GM12864 (cell line): Measurements from ENCODE around the gene NDP.
"Not testable (repeated sequence)": the region's sequence is repeated elsewhere in the genome, so short reads cannot be mapped to it uniquely, and the experiment has no call there.

Experiments
- DNase-seq: peaks from one replicate; pipeline ENCODE4 v3.0.0-alpha.2; 2011; ENCODE audit warnings: low read depth
- H3K4me3 ChIP-seq: 2 replicates; pipeline ENCODE4 v1.5.1; 2011; ENCODE audit warnings: mild to moderate bottlenecking, low read depth, low read length, control low read depth
- TF ChIP-seq, protein P1 (sequence below): IDR thresholded peaks from 2 replicates; pipeline ENCODE4 v1.5.1; 2011; ENCODE audit warnings: low read depth, mild to moderate bottlenecking, moderate library complexity, low read length, control low read depth, inconsistent platforms; ENCODE audit errors: missing control alignments

The NDP gene

DNA sequence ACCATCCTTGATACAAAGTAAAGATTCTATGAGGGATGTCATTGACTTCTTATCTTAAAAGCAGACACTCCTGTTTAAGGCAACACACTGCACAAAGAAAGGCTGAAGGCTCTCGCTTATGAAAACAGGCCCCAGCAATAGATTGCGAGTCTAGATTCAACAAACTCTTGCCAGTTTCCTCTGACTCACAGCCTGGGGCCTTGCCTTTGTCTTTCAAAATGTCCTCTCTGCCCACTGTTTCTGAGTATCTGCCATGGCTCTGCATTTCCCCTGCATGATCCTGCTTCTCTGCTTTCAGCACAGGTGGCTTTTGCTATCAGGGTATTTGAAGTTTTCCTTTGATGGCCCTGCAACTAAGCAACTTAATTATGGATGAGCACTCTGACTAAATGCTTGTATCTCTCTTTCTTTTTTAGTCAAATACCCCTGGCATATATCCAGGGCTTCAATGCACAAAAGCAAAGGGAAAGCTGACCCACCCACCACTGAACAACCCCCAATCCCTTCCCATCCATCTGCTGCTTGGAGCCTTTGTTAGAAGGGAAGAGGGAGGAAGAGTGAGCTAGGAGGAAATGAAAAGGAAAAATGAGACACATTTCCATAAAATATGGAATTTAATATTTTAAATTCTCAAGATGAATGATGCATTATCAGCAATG is 32.2 kb downstream of the NDP start:
- TF ChIP-seq, protein P1, sequence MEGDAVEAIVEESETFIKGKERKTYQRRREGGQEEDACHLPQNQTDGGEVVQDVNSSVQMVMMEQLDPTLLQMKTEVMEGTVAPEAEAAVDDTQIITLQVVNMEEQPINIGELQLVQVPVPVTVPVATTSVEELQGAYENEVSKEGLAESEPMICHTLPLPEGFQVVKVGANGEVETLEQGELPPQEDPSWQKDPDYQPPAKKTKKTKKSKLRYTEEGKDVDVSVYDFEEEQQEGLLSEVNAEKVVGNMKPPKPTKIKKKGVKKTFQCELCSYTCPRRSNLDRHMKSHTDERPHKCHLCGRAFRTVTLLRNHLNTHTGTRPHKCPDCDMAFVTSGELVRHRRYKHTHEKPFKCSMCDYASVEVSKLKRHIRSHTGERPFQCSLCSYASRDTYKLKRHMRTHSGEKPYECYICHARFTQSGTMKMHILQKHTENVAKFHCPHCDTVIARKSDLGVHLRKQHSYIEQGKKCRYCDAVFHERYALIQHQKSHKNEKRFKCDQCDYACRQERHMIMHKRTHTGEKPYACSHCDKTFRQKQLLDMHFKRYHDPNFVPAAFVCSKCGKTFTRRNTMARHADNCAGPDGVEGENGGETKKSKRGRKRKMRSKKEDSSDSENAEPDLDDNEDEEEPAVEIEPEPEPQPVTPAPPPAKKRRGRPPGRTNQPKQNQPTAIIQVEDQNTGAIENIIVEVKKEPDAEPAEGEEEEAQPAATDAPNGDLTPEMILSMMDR, result no peak
- no peak overlapping the region for H3K4me3 ChIP-seq
- DNase-seq, result no peak

- TF ChIP-seq, protein P1, result no peak
- no peak for DNase-seq
- H3K4me3 ChIP-seq, result no peak overlapping the region
These were observed 33.8 kb downstream of the NDP start for GRCh38 chrX:43939187-43939926.

DNA sequence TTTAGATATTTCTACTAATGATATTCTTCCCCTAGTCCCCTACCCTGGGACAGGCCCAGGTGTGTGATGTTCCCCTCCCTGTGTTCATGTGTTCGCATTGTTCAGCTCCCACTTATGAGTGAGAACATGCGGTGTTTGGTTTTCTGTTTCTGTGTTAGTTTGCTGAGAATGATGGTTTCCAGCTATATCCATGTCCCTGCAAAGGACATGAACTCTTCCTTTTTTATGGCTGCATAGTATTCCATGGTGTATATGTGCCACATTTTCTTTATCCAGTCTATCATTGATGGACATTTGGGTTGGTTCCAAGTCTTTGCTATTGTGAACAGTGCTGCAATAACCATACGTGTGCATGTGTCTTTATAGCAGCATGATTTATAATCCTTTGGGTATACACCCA is 51.2 kb downstream of the NDP start:
- not testable (repeated sequence) for DNase-seq

GRCh38 chrX:43910772-43911171 is 62.4 kb downstream of the NDP start:
- not testable (repeated sequence) for DNase-seq, H3K4me3 ChIP-seq

More for the DNA sequence above, 51.2 kb downstream of the NDP start:
- H3K4me3 ChIP-seq, result not testable (repeated sequence)

- TF ChIP-seq, protein P1, result no peak
- H3K4me3 ChIP-seq, result no peak overlapping the region
- DNase-seq, result no peak
These were observed 63.2 kb downstream of the NDP start for GRCh38 chrX:43910012-43910411.

DNA sequence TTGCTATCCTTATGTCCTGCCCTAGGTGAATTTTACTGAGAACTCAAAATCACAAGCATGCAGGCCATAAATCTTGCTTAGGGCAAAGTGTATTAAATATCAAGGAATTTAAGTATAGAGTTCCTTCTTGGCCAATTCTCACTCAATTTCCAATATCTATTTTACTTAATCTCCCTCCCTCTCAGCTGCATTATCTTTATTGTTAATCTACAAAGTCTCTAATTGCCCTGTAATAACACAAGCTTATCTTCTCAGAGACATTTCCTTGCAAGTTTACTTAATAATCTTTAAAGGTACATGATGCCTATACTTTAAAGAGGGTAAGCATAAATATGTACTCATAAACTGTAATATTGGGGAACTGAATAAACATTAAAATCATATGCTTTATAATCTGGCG is 64.0 kb downstream of the NDP start:
- TF ChIP-seq, protein P1, result no peak
- no peak for DNase-seq
- H3K4me3 ChIP-seq, result no peak overlapping the region

GRCh38 chrX:43899878-43900815 is 73.0 kb downstream of the NDP start:
- no peak overlapping the region for H3K4me3 ChIP-seq
- TF ChIP-seq, protein P1, result no peak
- no peak for DNase-seq
